Panc1 (cell line): Measurements from ENCODE around the gene CYP4F2. TPM values are rescaled to one million over a fixed set of nuclear protein-coding genes. Genes with fewer than 3 reads are reported as not detected.
"Not testable (repeated sequence)": the region's sequence is repeated elsewhere in the genome, so short reads cannot be mapped to it uniquely, and the experiment has no call there.

ENCODE experiments used
- ATAC-seq: fragments of 200-7000 bp; cut with Tn5 transposase; 2 replicates; pipeline ENCODE4 v1.9.1; 2020; ENCODE audit warnings: mild to moderate bottlenecking, moderate library complexity
- BruUV-seq: library from RNA; stranded (reverse); fragments of 400-500 nt; replicated peaks from 2 replicates; lab custom pipeline; 2021; lab: Mats Ljungman, UMichigan
- CTCF ChIA-PET: fragments of 300-600 bp; sonication (Branson Sonifier 250); formaldehyde crosslinking; loops from one replicate; lab custom pipeline; 2022; ENCODE audit warnings: antibody characterized with exemption; lab: Charles Lee
- POLR2A ChIA-PET: fragments of 300-600 bp; sonication (Branson Sonifier 250); formaldehyde crosslinking; loops from one replicate; lab custom pipeline; 2022; ENCODE audit warnings: antibody characterized with exemption; lab: Charles Lee
- DNase-seq: peaks from one replicate; pipeline ENCODE4 v3.0.0-alpha.2; 2010; ENCODE audit warnings: low read depth, low spot score
- H3K27ac ChIP-seq: 2 replicates; pipeline ENCODE4 v1.5.1; 2011; ENCODE audit warnings: mild to moderate bottlenecking, low read length, inconsistent platforms
- H3K27me3 ChIP-seq: fragments of 200-500 bp; sonication (Bioruptor generic); 2 replicates; pipeline ENCODE4 v1.6.0; 2014; ENCODE audit warnings: low read length, inconsistent platforms; ENCODE audit not compliant: control insufficient read depth, insufficient read depth
- H3K36me3 ChIP-seq: fragments of 200-500 bp; sonication (Bioruptor generic); 2 replicates; pipeline ENCODE4 v1.5.1; 2014; ENCODE audit warnings: inconsistent platforms, mild to moderate bottlenecking, low read length, moderate library complexity; ENCODE audit not compliant: control insufficient read depth, insufficient read depth
- H3K4me1 ChIP-seq: 2 replicates; pipeline ENCODE4 v1.5.1; 2011; ENCODE audit warnings: inconsistent platforms, mild to moderate bottlenecking, low read length, moderate library complexity; ENCODE audit not compliant: control insufficient read depth, insufficient read depth
- H3K4me3 ChIP-seq, 2 experiments: 2 replicates each; pipeline ENCODE4 v1.5.1; 2011 to 2012; ENCODE audit warnings: low read depth in 2 of 2, low read length in 2 of 2, mild to moderate bottlenecking in 2 of 2, inconsistent platforms in 1 of 2, moderate library complexity in 1 of 2
- H3K9me3 ChIP-seq: fragments of 200-500 bp; sonication (Bioruptor generic); 2 replicates; pipeline ENCODE4 v1.5.1; 2014; ENCODE audit warnings: low read depth, mild to moderate bottlenecking, inconsistent platforms, low read length, moderate library complexity; ENCODE audit not compliant: control insufficient read depth, insufficient read depth
- CTCF ChIP-seq: fragments of 450-650 bp; IDR thresholded peaks from 2 replicates; pipeline ENCODE4 v1.5.1; 2017; ENCODE audit warnings: mild to moderate bottlenecking
- POLR2AphosphoS5 ChIP-seq: IDR thresholded peaks from 2 replicates; pipeline ENCODE4 v1.6.1; 2012; ENCODE audit warnings: mild to moderate bottlenecking, low read depth, low read length, moderate library complexity
- REST ChIP-seq, 2 experiments: IDR thresholded peaks; 2 replicates each; pipeline ENCODE4 v1.6.1; 2011 to 2012; ENCODE audit warnings: low read depth in 2 of 2, control low read depth in 1 of 2, low read length in 1 of 2, mild to moderate bottlenecking in 1 of 2, moderate library complexity in 1 of 2; ENCODE audit not compliant: insufficient read depth in 1 of 2
- SIN3A ChIP-seq: IDR thresholded peaks from 2 replicates; pipeline ENCODE4 v1.6.1; 2012; ENCODE audit warnings: low read depth, mild to moderate bottlenecking, low read length, moderate library complexity, borderline replicate concordance; ENCODE audit not compliant: insufficient read depth
- TCF7L2 ChIP-seq: IDR thresholded peaks from 2 replicates; pipeline ENCODE4 v1.6.1; 2011; ENCODE audit warnings: mild to moderate bottlenecking, low read depth, low read length, inconsistent platforms
- in situ Hi-C: cut with HindIII; loops from 2 replicates; pipeline ENCODE4 v1.10.0; 2016; ENCODE audit warnings: low sequenced_read_pairs, low pct_unique_long_range_greater_than_20kb
- intact Hi-C: fragments of 100-400 bp; cut with micrococcal nuclease; formaldehyde crosslinking; loops from one replicate; pipeline ENCODE4 v1.10.0; 2022; ENCODE audit not compliant: unreplicated experiment
- total RNA-seq: library from RNA; stranded (reverse); gene quantifications from one replicate; pipeline ENCODE4 v1.2.1, GENCODE V29; 2021; ENCODE audit not compliant: unreplicated experiment

Gene CYP4F2
- total RNA-seq, 1 experiment from 2014 or later: 0.21 TPM

- BruUV-seq: no TSS peak
- CTCF ChIA-PET: no interaction called here
- H3K4me1 ChIP-seq: no peaks in the 10 kb centered on the region
- POLR2A ChIA-PET: no interaction called here
- no peak overlapping the region for H3K4me3 ChIP-seq
- in situ Hi-C loops: no loop called here
- H3K27ac ChIP-seq: no peak overlapping the region
- intact Hi-C loops: no loop called here
- no peak for TF ChIP-seq CTCF
- TF ChIP-seq SIN3A: no peak
- no peak for TF ChIP-seq TCF7L2
- TF ChIP-seq POLR2AphosphoS5: no peak
- no peak for TF ChIP-seq REST (IDR thresholded peaks at IDR 0.05; ENCODE audit: insufficient read depth in 1 of 2, low read depth in 2 of 2, low read length in 1 of 2)
- DNase-seq (no peak), ATAC-seq (no peak)
- no peaks in the 10 kb centered on the region for H3K9me3 ChIP-seq
- H3K36me3 ChIP-seq: no peaks in the 10 kb centered on the region
- no peaks in the 10 kb centered on the region; the same call in 1 of the 2 replicates for H3K27me3 ChIP-seq
These were observed 12.0 kb downstream of the CYP4F2 start for GRCh38 chr19:15885919-15886318.

- ATAC-seq (no peak), DNase-seq (no peak)
- H3K27ac ChIP-seq: no peak overlapping the region
- H3K4me3 ChIP-seq: no peak overlapping the region
- TF ChIP-seq CTCF: no peak
- no peak for TF ChIP-seq TCF7L2
- TF ChIP-seq REST (IDR thresholded peaks at IDR 0.05; ENCODE audit: insufficient read depth in 1 of 2, low read depth in 2 of 2, low read length in 1 of 2): no peak
- no peak for TF ChIP-seq POLR2AphosphoS5
- TF ChIP-seq SIN3A: no peak
- BruUV-seq: no TSS peak
- ChIA-PET POLR2A (no interaction called here), CTCF (no interaction called here)
- H3K27me3 ChIP-seq: no peaks in the 10 kb centered on the region; the same call in 1 of the 2 replicates
- in situ Hi-C loops: no loop called here
- no peaks in the 10 kb centered on the region for H3K4me1 ChIP-seq
- no peaks in the 10 kb centered on the region for H3K36me3 ChIP-seq
- intact Hi-C loops: no loop called here
- no peaks in the 10 kb centered on the region for H3K9me3 ChIP-seq
These were observed 12.7 kb downstream of the CYP4F2 start for GRCh38 chr19:15885167-15885566.

- H3K9me3 ChIP-seq, intact Hi-C loops, DNase-seq, CTCF ChIA-PET, ATAC-seq, POLR2A ChIA-PET, H3K36me3 ChIP-seq, in situ Hi-C loops, H3K4me3 ChIP-seq, H3K27ac ChIP-seq, BruUV-seq, H3K4me1 ChIP-seq, H3K27me3 ChIP-seq: not testable (repeated sequence)
These were observed 14.5 kb downstream of the CYP4F2 start for GRCh38 chr19:15883329-15883728.
